Cerebellar cortex (tissue), 1 donor: Measurements from ENCODE around the gene IGIP.

Experiments used
- DNase-seq: peaks from one replicate; pipeline ENCODE4 v3.0.0-alpha.2; 2015; ENCODE audit warnings: low spot score

IGIP gene

DNA sequence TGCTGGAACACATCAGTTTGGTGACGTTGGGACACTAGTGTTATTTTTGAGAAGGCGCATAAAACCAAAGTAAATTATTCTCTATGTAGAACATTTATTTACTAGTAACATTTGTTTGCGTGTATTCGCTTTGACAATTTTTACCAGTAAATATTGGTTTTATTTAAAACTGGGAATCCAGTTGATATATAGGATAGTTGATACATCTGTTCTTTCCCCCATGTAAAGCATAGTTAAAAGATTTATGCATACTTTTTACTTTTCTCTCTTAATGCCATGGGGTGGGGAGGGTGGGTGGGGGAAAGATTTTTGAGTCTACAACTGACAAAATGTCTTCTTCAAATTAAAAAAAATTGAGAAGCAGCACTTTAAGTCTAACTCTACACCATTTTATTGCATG, at the start of gene IGIP:
TSS of gene IGIP (plus strand) at position 301 of the 400 bp plus-strand sequence. CDS start 2,540 bp downstream, outside the sequence.
- no peak for DNase-seq

DNA sequence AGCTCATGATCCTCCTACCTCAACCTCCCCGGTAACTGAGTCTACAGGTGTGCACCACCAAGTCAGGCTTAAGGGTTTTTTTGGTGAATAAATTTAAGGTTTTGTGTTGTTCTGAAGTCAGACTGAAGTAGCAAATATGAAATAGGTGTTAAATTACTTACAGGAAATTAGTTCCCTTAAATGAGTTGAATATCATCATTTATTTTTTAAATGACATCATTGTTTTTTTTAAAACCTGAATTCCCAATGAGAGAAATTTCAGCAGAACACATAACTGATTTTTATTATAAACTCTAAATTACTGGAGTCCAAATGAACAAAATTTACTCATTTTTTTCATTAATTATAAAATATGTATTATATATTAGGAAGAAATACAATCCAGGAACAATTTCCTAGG, 49.6 kb upstream of the IGIP start:
- no peak for DNase-seq

DNA sequence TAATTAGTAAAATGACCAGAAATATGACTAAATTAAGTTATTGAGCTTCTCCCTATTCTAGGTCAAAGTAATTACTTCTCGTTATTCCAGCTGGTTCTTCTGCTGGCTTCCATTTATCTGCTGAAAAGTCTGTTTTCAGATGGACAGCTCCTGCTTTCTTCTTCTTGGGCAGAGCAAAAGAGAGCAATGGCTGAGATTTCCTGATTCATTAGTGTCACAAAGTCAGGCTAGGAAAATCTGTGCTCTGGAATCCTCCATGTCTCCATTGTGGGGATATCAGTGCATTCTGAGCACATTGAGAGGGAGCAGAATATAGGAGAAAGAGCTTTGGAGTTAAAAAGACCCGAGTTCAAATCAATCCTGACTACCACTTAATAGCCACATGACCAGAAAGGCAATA, 48.9 kb upstream of the IGIP start:
- DNase-seq: no peak

DNA sequence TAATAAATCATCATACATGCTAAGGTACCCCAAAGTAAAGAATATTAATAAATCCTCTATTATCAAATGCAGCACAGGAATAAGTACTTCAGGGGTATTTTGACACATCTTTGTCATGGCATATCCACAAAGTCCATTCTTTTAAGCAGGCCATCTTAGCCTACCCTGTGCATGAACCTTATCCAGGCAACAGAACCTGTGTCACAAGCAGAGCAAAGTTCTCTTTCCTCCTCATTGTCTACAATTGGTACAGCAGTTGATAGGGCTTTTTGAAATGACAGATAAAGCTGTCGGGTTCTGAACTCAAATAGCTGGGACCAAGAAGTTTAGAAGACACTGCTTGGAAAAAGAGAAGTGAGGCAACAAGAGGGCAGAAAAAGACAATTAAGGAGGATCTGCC, 42.6 kb upstream of the IGIP start:
- DNase-seq: no peak

GRCh38 chr5:140083650-140084049, 42.1 kb upstream of the IGIP start:
- DNase-seq: no peak

GRCh38 chr5:140084541-140084940, 41.2 kb upstream of the IGIP start:
- DNase-seq: peak; percentile 31

DNA sequence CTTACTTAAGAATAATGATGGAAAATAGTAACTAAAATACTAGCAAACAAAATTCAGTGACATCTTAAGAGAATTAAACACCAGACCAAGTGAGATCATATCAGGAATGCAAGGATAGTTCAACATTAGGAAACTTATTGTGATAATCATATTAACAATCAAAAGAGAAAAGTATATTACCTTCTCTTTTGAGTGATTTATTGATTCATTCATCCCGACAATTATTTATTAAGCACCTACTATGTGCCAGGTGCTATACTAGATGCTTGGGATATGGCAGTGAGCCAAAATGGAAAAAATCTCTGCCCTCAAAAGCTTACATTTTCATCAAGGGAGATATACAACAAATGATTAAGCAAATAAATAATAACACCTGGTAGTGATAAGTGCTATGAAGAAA, 35.5 kb upstream of the IGIP start:
- DNase-seq: no peak

- no peak for DNase-seq
These were observed 32.6 kb upstream of the IGIP start for GRCh38 chr5:140093179-140093578.

GRCh38 chr5:140093866-140094265, 31.9 kb upstream of the IGIP start:
- no peak for DNase-seq

GRCh38 chr5:140094889-140095288, 30.8 kb upstream of the IGIP start:
- DNase-seq: no peak

GRCh38 chr5:140101179-140101578, 24.6 kb upstream of the IGIP start:
- DNase-seq: no peak

GRCh38 chr5:140103154-140103553, 22.6 kb upstream of the IGIP start:
- no peak for DNase-seq

- no peak for DNase-seq
These were observed 21.6 kb upstream of the IGIP start for GRCh38 chr5:140104100-140104499.

DNA sequence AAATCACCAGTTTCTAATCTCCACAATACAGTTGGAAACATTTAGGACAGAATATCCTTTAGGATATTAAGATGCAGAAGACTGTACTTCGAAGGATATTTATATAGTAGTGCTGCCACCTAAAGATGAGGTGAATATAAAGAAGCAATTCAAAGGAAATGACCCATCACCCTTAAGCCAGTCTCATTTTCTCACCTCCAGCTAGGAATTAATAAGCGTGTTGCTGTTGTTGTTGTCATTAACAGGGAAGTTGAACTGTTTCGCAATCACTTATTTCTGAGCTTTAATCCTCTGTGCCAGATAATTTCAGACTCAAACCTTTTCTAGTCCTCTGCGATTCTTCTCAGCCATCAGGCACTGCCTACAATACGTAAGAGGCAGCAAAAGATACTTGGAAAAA, 19.6 kb upstream of the IGIP start:
- DNase-seq: no peak

GRCh38 chr5:140106805-140107311, 18.9 kb upstream of the IGIP start:
- DNase-seq: no peak

DNA sequence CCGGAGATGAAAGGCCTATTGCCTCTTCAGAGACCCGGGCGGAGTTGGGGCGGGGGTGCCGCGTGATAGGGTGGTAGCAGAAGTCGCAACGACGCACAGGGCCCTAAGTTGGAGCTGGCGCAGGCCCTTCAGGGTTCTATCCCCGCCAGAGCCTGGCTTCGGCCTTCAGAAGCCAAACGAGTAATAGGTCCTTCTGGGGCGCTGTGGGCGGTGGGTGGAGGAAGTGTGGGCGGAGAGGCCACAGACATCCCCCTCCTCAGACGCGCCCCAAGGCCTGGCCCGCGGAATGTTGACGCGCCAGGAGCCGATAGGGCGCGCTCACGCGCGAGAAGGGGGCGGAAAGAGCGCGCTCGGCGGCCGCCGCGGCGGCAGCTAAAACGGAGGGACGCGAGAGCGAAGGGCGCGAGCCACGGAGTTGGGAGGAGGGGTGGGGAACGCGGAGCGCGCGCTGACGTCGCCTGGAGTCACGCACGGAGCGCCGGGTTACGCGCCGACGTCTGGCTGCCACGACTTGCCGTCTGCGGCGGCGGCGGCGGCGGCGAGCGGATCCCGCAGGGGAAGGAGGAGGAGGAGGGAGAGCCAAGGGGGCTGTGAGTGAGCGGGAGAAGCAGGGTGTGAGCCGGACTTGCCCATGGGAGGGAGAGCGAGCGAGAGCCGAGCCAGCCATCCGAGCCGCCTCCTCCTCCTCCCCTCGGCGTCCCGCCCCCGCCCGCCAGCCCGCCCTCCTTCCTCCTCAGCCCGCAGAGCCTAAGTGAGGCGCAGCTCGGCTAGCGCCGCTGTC, 18.2 kb upstream of the IGIP start:
- peak; percentile 91 for DNase-seq

DNA sequence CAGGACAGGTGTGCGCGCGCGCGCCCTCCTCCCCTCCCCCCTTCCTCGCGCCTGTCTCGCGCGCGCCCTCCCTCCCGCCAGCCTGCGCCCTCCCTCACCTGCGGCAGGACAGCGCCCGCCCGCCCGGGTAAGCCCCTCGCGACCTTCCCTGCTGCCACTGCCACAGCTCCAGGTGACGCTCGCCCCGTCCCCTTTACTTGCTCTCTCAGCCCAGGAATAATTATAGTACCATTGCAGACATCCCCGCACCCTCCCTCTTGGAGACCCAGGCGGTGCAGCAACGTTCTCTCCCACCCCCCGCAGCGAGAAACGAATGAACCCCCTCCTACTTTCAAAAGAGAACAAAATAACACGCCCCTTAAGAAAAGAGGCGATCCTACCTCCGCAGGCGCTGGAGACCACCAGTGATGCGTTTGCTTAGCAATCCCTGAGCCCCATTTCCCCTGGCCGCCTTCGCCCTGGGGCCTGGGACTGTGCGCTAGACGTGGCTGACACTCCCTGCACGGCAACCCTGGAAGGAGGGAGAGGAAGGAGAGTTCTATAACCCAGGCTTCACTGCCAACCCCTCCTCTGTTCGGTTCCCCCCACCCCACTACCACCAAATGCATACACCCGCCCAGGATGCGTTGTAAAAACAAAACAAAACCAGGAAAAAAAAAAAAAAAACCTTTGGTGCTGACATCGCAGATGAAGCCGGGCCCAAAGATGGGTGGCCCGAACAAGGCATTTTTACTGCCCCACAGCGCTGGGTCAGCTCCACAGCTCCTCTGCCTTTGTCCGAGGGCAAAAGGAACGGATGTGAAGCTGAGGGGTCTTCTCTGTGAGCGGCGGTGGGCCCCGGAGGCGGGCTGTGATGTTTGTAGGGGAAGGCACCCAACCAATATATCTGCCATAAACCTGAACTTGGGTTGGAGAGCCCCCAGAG, 17.4 kb upstream of the IGIP start:
- peak; percentile 44 for DNase-seq

DNA sequence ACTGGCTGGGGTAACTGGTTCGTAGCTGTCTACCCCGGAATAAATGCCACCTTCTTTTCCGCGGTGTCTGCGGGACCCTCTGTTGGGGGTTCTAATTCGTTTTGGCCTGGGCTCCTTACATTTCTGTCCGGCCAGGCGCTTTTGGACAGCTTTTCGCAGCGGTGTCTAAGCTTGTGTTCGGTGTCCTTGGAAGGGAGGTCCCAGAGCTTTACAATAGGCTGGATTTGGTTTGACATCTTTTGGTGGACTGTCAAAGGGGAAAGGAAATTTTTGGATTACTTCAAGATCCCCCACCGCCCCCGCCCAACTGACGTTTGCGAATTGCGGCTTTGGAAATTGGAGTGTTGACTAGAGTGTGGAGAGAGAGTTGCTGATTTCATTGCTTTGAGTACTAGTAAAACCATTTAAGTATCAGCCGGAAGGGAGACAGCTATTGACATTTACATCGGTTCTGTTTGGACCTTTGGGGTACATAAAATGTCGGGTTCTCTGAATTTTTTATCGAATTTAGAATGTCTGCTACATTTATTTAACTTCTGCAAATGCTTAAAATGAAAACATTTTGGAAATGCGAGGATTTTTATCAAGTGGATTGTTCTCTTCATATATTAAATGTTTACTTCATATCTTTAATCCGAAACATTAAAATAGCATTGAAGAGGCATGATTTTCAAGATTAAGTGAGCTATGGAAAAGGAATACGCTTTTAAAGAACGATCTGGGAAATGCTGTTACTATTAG, 16.5 kb upstream of the IGIP start:
- DNase-seq: peak; percentile 50

GRCh38 chr5:140109759-140110645, 15.7 kb upstream of the IGIP start:
- DNase-seq: no peak

DNA sequence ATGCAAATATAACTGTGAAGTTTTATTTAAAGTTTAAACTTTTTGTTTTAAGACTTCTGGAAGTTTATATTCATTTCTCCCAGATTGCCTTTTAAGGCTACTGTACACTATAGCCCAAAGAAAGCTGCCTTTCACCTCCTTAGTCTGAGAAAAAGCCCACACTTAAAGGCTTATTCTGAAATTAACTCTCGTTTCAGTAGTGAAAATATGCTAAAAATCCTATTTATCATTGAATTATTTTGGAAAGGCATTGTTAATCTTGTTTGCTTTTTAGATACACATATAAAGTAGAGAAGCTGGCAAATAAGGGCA, 15.1 kb upstream of the IGIP start:
- DNase-seq: no peak
